22Rv1 (cell line): ENCODE measurements around the gene GBP5.
"Not testable (repeated sequence)": the region's sequence is repeated elsewhere in the genome, so short reads cannot be mapped to it uniquely, and the experiment has no call there.

Source experiments
- H3K27ac ChIP-seq: fragments of 450-650 bp; 2 replicates; pipeline ENCODE4 v1.5.1; 2017
- ZFX ChIP-seq: fragments of 450-650 bp; IDR thresholded peaks from 2 replicates; pipeline ENCODE4 v1.6.1; 2017; ENCODE audit warnings: antibody characterized with exemption, borderline replicate concordance
- TF ChIP-seq, protein P1 (sequence below): fragments of 450-650 bp; IDR thresholded peaks from 2 replicates; pipeline ENCODE4 v1.5.1; 2017; ENCODE audit warnings: mild to moderate bottlenecking

The GBP5 gene

DNA sequence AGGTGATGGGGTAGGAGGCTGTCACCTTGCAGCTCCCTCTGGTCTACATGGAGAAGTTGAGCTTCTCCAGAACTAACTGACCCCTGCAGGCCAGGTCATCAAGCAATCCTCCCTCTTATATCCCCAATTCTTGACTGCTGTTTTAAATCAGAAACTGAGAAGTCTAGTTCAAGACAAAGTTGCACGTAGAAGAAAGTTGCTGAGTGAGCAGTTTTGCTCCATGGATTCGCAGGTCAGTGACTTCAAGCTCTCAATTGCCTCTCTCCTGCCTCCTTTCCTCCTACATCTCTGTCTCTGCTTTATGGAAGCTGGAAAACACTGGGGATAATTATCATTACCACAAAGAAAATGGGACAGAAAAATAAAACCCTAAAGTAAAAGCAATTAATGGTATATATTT, 32.8 kb upstream of the GBP5 start:
- no peak for TF ChIP-seq ZFX
- TF ChIP-seq, protein P1, sequence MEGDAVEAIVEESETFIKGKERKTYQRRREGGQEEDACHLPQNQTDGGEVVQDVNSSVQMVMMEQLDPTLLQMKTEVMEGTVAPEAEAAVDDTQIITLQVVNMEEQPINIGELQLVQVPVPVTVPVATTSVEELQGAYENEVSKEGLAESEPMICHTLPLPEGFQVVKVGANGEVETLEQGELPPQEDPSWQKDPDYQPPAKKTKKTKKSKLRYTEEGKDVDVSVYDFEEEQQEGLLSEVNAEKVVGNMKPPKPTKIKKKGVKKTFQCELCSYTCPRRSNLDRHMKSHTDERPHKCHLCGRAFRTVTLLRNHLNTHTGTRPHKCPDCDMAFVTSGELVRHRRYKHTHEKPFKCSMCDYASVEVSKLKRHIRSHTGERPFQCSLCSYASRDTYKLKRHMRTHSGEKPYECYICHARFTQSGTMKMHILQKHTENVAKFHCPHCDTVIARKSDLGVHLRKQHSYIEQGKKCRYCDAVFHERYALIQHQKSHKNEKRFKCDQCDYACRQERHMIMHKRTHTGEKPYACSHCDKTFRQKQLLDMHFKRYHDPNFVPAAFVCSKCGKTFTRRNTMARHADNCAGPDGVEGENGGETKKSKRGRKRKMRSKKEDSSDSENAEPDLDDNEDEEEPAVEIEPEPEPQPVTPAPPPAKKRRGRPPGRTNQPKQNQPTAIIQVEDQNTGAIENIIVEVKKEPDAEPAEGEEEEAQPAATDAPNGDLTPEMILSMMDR: no peak
- no peak overlapping the region for H3K27ac ChIP-seq

DNA sequence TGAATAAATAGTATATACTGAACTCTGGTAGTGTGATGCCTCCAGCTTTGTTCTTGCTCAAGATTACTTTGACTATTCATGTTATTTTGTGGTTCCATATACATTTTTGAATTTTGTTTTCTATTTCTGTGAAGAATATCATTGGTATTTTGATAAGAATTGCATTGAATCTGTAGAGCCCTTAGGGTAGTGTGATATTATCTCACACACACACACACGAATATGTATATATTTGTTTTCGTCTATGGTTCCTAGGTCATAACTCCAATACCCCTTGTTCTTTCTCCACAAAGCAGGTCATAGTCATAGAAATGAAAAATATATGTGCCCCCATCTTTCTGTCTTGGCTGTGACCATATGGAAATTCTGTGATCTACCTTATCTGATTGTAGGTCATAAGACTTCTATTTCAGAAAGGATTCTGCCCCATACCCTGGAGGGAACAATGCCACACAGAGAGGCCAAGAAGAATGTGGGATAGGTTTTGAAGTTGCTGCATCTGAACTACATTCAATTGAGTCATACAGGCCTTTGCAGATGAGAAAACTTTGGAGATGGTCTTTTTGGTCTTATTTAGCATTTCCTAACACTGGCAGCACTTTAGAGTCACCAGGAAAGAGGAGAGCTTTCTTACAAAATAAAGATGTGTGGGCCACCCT, 32.0 kb upstream of the GBP5 start:
- H3K27ac ChIP-seq: no peak overlapping the region
- no peak for TF ChIP-seq ZFX
- TF ChIP-seq, protein P1: no peak

DNA sequence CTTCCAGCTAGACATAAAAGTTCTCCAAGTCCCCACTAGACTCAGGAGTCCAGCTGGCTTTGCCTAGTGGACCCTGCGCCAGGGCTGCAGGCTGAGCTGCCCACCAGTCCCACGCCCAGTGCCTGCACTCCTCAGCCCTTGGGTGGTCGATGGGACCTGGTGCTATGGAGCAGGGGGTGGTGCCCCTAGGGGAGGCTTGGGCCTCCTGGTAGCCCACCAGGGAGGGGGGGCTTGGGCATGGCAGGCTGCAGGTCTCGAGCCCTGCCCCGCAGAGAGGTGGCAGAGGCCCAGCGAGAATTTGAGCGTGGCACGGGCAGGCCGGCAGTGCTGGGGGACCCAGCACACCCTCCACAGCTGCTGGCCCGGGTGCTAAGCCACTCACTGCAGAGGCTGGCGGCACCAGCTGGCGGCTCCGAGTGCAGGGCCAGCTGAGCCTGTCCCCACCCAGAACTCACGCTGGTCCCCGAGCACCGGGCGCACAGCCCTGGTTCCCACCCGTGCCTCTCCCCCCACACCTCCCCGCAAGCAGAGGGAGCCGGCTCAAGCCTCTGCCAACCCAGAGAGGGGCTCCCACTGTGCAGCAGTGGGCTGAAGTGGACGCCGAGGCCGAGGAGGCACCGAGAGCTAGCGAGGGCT, 30.2 kb upstream of the GBP5 start:
- no peak for TF ChIP-seq ZFX
- TF ChIP-seq, protein P1: no peak
- no peak overlapping the region for H3K27ac ChIP-seq

DNA sequence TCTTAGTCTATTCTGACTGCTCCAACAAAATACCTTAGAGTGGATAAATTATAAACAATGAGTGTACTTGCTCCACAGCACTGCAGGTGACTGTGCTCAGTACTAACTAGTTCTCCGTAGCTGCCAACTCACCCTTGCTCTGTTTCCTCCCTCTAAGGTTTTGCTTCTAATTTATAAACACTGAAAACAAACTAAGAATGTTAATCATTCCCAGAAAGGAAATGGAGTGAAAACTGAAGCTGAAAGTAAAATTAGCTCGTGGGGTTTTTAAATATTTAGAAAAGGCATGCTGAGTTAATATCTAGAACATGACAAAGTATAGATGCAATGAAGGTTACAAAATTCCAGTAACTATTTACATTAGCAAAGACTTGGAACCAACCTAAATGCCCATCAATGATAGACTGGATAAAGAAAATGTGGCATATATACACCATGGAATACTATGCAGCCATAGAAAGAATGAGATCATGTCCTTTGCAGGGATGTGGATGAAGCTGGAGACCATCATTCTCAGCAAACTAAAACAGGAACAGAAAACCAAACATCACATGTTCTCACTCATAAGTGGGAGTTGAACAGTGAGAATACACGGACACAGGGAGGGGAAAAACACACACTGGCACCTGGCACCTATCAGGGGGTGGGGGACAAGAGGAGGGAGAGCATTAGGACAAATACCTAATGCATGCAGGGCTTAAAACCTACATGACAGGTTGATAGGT, 27.2 kb upstream of the GBP5 start:
- H3K27ac ChIP-seq: not testable (repeated sequence)

DNA sequence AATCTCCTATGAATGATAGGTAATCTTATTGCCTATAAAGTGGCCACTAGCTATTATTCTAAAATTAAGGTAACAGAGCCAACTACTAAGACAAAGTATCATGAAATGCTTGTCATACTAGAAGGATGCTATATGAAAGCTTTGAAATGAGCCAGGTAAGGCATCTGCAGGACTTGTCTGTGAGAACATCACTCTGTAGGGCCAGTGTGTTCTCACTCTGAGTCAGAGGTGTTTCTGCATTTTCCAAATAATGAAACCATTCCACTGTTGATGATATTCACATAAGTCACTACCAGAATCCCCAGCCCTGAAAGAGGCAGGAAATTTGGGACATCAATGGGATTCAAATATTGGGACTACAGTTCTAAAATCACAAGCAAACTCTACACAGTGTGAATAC, 25.8 kb upstream of the GBP5 start:
- H3K27ac ChIP-seq: no peak overlapping the region
- TF ChIP-seq, protein P1: no peak
- no peak for TF ChIP-seq ZFX

DNA sequence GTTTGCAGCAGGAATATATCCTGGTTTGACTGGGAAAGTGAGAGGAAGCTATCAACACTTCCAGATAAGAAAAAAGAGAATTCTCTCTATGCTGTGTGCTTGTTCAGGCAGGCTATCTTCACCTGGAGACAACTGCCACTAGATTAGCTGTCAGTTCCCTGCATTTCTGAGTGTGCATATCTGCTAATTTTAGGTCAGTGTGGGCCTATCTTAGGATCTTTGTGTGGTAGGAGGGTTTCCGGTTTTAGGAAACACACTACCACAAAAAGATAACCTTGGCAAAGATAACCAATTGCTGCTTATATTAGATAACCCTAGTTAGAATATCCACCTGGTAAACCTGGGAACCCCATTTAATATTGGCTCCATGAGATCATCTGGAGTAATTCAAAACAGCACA, 22.5 kb upstream of the GBP5 start:
- TF ChIP-seq, protein P1: no peak
- no peak for TF ChIP-seq ZFX
- no peak overlapping the region for H3K27ac ChIP-seq

DNA sequence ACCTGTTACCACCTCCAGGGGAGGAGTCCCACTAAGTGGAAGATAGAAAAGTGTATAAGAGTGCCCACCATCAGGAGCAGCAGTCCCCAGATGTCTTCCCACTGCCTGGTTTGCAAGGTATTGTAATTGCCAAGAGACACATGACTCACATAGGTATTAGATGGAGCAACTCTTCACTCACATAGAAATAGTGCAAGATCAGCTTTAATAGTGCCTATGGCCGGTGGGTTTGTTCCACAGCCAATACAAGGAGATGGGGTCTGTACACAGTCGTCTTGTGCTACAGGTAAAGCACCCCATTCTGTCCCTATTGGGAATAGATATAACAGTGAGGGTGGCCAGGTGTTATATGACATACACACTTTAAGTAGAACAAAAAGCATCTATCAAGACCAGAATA, 18.6 kb upstream of the GBP5 start:
- no peak overlapping the region for H3K27ac ChIP-seq
- TF ChIP-seq, protein P1: no peak
- TF ChIP-seq ZFX: no peak

DNA sequence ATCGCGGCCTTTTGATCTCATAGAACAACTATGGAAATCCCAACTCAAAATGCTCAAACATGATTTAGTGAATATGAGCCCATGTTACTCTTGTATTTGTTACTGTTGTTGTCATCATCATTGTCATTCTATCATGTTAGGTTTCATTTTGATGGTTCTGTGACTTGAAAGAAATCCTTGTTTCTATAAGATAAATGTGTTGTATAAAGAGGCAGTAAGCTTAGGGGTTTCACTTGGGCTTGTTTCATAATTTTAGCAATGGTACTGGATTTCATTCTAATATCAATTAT, 15.3 kb upstream of the GBP5 start:
- TF ChIP-seq, protein P1: no peak
- no peak for TF ChIP-seq ZFX
- no peak overlapping the region for H3K27ac ChIP-seq
